HEK293 (cell line): Measurements from ENCODE around the gene NRTN.

ENCODE experiments used
- CTCF ChIA-PET: fragments of 350-600 bp; formaldehyde crosslinking; extraction: SDS; loops from one replicate; lab custom pipeline; 2021; ENCODE audit warnings: antibody characterized with exemption; lab: Yijun Ruan, JAX
- POLR2A ChIA-PET: fragments of 300-600 bp; formaldehyde crosslinking; extraction: SDS; loops from one replicate; lab custom pipeline; 2020; ENCODE audit warnings: antibody characterized with exemption, inconsistent platforms; lab: Yijun Ruan, JAX
- H3K27ac ChIP-seq: fragments of 200-500 bp; sonication (Bioruptor generic); 2 replicates; pipeline ENCODE4 v1.5.1; 2014; ENCODE audit warnings: low read depth, low read length, control low read depth, inconsistent platforms; ENCODE audit errors: extremely low read depth
- H3K36me3 ChIP-seq, 2 experiments: fragments of 200-500 bp in 1 of 2; sonication (Bioruptor generic) in 1 of 2; 1 replicate in 1 of 2; 2 replicates in 1 of 2; pipeline ENCODE4 v1.5.1; 2014 to 2017; ENCODE audit warnings: inconsistent platforms in 2 of 2, low read length in 2 of 2; ENCODE audit not compliant: control insufficient read depth in 2 of 2, insufficient read depth in 1 of 2
- H3K4me1 ChIP-seq: fragments of 200-500 bp; sonication (Bioruptor generic); 2 replicates; pipeline ENCODE4 v1.5.1; 2014; ENCODE audit warnings: mild to moderate bottlenecking, low read length, inconsistent platforms; ENCODE audit not compliant: control insufficient read depth, insufficient read depth
- H3K4me3 ChIP-seq: 2 replicates; pipeline ENCODE4 v1.5.1; 2011; ENCODE audit warnings: low read depth, mild to moderate bottlenecking, control low read depth, low read length, moderate library complexity
- H3K9me3 ChIP-seq: fragments of 200-500 bp; sonication (Bioruptor generic); 2 replicates; pipeline ENCODE4 v1.5.1; 2014; ENCODE audit warnings: low read depth, low read length, inconsistent platforms; ENCODE audit not compliant: control insufficient read depth, insufficient read depth
- HIC1 ChIP-seq: fragments of 450-650 bp; formaldehyde crosslinking; IDR thresholded peaks from 2 replicates; pipeline ENCODE4 v1.5.1; 2016; ENCODE audit warnings: missing biosample characterization, missing genetic modification characterization
- IKZF3 ChIP-seq: fragments of 450-650 bp; IDR thresholded peaks from 2 replicates; pipeline ENCODE4 v1.5.0; 2018; ENCODE audit warnings: missing biosample characterization, mild to moderate bottlenecking, missing genetic modification characterization, moderate library complexity
- RBAK ChIP-seq: fragments of 450-650 bp; formaldehyde crosslinking; IDR thresholded peaks from 2 replicates; pipeline ENCODE4 v1.5.1; 2016; ENCODE audit warnings: missing biosample characterization, missing genetic modification characterization
- SP3 ChIP-seq: fragments of 450-650 bp; formaldehyde crosslinking; IDR thresholded peaks from 2 replicates; pipeline ENCODE4 v1.5.1; 2016; ENCODE audit warnings: missing biosample characterization, missing genetic modification characterization
- ZBTB26 ChIP-seq: fragments of 450-650 bp; formaldehyde crosslinking; optimal IDR thresholded peaks from 2 replicates; pipeline ENCODE3; 2016; ENCODE audit warnings: missing biosample characterization, mild to moderate bottlenecking, missing genetic modification characterization
- ZBTB48 ChIP-seq: fragments of 450-650 bp; formaldehyde crosslinking; IDR thresholded peaks from 2 replicates; pipeline ENCODE4 v1.5.1; 2016; ENCODE audit warnings: missing biosample characterization, missing genetic modification characterization
- ZFP41 ChIP-seq: fragments of 450-650 bp; formaldehyde crosslinking; IDR thresholded peaks from 2 replicates; pipeline ENCODE4 v1.5.1; 2016; ENCODE audit warnings: missing biosample characterization, missing genetic modification characterization, borderline replicate concordance
- ZNF174 ChIP-seq: fragments of 450-650 bp; formaldehyde crosslinking; IDR thresholded peaks from 2 replicates; pipeline ENCODE4 v1.5.0; 2017; ENCODE audit warnings: missing biosample characterization, mild to moderate bottlenecking, missing genetic modification characterization
- ZNF2 ChIP-seq: fragments of 450-650 bp; formaldehyde crosslinking; IDR thresholded peaks from 2 replicates; pipeline ENCODE4 v1.5.1; 2016; ENCODE audit warnings: missing biosample characterization, missing genetic modification characterization
- ZNF266 ChIP-seq: fragments of 450-650 bp; formaldehyde crosslinking; IDR thresholded peaks from 2 replicates; pipeline ENCODE4 v1.5.1; 2016; ENCODE audit warnings: missing biosample characterization, missing genetic modification characterization, low read depth
- ZNF350 ChIP-seq: fragments of 450-650 bp; formaldehyde crosslinking; IDR thresholded peaks from 2 replicates; pipeline ENCODE4 v1.5.0; 2017; ENCODE audit warnings: missing biosample characterization, mild to moderate bottlenecking, missing genetic modification characterization
- ZNF510 ChIP-seq: fragments of 450-650 bp; formaldehyde crosslinking; IDR thresholded peaks from 2 replicates; pipeline ENCODE4 v1.5.1; 2018; ENCODE audit warnings: mild to moderate bottlenecking, missing genetic modification characterization, missing biosample characterization; ENCODE audit not compliant: insufficient replicate concordance
- ZNF529 ChIP-seq: fragments of 450-650 bp; formaldehyde crosslinking; IDR thresholded peaks from 2 replicates; pipeline ENCODE4 v1.5.1; 2017; ENCODE audit warnings: missing genetic modification characterization, missing biosample characterization; ENCODE audit not compliant: insufficient replicate concordance
- ZNF561 ChIP-seq: fragments of 450-650 bp; IDR thresholded peaks from 2 replicates; pipeline ENCODE4 v1.5.1; 2018; ENCODE audit warnings: missing biosample characterization, missing genetic modification characterization, borderline replicate concordance
- ZNF623 ChIP-seq: fragments of 450-650 bp; formaldehyde crosslinking; IDR thresholded peaks from 2 replicates; pipeline ENCODE4 v1.5.1; 2016; ENCODE audit warnings: missing biosample characterization, missing genetic modification characterization
- ZNF664 ChIP-seq: fragments of 450-650 bp; formaldehyde crosslinking; IDR thresholded peaks from 2 replicates; pipeline ENCODE4 v1.5.1; 2016; ENCODE audit warnings: missing biosample characterization, missing genetic modification characterization
- ZNF707 ChIP-seq: fragments of 450-650 bp; formaldehyde crosslinking; IDR thresholded peaks from 2 replicates; pipeline ENCODE4 v1.5.1; 2016; ENCODE audit warnings: missing biosample characterization, missing genetic modification characterization
- ZNF776 ChIP-seq: fragments of 450-650 bp; formaldehyde crosslinking; IDR thresholded peaks from 2 replicates; pipeline ENCODE4 v1.5.0; 2017; ENCODE audit warnings: missing biosample characterization, missing genetic modification characterization, borderline replicate concordance
- TF ChIP-seq, protein P1 (sequence below): fragments of 450-650 bp; formaldehyde crosslinking; IDR thresholded peaks from 2 replicates; pipeline ENCODE4 v1.5.1; 2016; ENCODE audit warnings: missing biosample characterization, missing genetic modification characterization
- TF ChIP-seq, protein P2 (sequence below): fragments of 450-650 bp; IDR thresholded peaks from 2 replicates; pipeline ENCODE4 v1.5.1; 2018; ENCODE audit warnings: missing biosample characterization, mild to moderate bottlenecking, missing genetic modification characterization
- TF ChIP-seq, protein P3 (sequence below): fragments of 450-650 bp; formaldehyde crosslinking; IDR thresholded peaks from 2 replicates; pipeline ENCODE4 v1.5.1; 2016; ENCODE audit warnings: missing biosample characterization, missing genetic modification characterization, borderline replicate concordance
- TF ChIP-seq, protein P4 (sequence below): fragments of 450-650 bp; formaldehyde crosslinking; IDR thresholded peaks from 2 replicates; pipeline ENCODE4; 2016; ENCODE audit warnings: missing biosample characterization, missing genetic modification characterization

NRTN gene

GRCh38 chr19:5822181-5822844 is 17.4 kb downstream of the NRTN start (continued):
- TF ChIP-seq RBAK (tag by site-specific recombination), result no peak
- TF ChIP-seq ZNF707, result no peak
- no peak for TF ChIP-seq ZNF350 (tag by site-specific recombination)
- TF ChIP-seq, protein P1, sequence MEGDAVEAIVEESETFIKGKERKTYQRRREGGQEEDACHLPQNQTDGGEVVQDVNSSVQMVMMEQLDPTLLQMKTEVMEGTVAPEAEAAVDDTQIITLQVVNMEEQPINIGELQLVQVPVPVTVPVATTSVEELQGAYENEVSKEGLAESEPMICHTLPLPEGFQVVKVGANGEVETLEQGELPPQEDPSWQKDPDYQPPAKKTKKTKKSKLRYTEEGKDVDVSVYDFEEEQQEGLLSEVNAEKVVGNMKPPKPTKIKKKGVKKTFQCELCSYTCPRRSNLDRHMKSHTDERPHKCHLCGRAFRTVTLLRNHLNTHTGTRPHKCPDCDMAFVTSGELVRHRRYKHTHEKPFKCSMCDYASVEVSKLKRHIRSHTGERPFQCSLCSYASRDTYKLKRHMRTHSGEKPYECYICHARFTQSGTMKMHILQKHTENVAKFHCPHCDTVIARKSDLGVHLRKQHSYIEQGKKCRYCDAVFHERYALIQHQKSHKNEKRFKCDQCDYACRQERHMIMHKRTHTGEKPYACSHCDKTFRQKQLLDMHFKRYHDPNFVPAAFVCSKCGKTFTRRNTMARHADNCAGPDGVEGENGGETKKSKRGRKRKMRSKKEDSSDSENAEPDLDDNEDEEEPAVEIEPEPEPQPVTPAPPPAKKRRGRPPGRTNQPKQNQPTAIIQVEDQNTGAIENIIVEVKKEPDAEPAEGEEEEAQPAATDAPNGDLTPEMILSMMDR (tag by site-specific recombination), result peak; percentile 23; the same call in 1 of the 2 replicates
- TF ChIP-seq, all 188 proteins: peak for 9

DNA sequence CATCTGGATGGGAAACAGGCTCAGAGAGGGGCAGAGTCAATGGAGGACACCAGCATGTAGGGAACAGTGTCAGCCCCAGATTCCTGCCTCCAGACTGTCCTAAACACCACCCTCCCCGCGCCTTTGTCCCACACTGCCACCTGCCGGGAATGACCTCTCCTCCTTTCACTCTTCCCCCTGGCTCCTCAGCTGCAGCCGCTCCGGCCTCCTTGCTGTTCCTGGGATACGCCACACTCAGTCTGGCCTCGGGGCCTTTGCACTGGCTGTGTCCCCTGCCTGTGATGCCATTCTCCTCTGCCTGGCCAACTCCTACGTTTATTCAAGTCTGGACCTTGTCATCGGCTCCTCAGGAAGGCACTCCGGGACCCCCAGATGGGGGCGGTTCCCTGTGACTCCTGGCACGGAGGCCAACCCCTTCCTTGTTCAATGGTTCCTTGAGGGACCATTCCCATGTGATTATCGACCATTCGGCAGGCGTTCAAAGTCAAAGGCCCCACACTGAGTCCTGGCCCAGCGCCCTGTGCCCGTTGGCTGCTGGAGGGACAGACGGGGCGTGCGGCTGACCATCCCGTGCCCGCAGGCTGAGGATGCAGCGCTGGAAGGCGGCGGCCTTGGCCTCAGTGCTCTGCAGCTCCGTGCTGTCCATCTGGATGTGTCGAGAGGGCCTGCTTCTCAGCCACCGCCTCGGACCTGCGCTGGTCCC is 18.9 kb downstream of the NRTN start:
- Histone ChIP-seq H3K36me3 (no peaks in the 10 kb centered on the region), H3K9me3 (no peaks in the 10 kb centered on the region), H3K27ac (no peak overlapping the region), H3K4me1 (peaks cover 6% of the 10 kb centered on the region), H3K4me3 (no peak overlapping the region)
- ChIA-PET CTCF (interaction anchor here (0.6 to 5.6 kb wide), 9 partner anchors 12 to 160 kb away, joined by 3 to 44 read pairs (median 4); partner anchors contain the start of gene NRTN), POLR2A (interaction anchor here (1.9 kb wide), 1 partner anchor 20 kb away, joined by 5 read pairs; the partner anchor contains the start of gene NRTN)
- peak; percentile 72 for TF ChIP-seq IKZF3 (tag by site-specific recombination)
- TF ChIP-seq, protein P2, sequence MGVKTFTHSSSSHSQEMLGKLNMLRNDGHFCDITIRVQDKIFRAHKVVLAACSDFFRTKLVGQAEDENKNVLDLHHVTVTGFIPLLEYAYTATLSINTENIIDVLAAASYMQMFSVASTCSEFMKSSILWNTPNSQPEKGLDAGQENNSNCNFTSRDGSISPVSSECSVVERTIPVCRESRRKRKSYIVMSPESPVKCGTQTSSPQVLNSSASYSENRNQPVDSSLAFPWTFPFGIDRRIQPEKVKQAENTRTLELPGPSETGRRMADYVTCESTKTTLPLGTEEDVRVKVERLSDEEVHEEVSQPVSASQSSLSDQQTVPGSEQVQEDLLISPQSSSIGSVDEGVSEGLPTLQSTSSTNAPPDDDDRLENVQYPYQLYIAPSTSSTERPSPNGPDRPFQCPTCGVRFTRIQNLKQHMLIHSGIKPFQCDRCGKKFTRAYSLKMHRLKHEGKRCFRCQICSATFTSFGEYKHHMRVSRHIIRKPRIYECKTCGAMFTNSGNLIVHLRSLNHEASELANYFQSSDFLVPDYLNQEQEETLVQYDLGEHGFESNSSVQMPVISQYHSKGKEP (tag by site-specific recombination), result no peak
- TF ChIP-seq, protein P3, sequence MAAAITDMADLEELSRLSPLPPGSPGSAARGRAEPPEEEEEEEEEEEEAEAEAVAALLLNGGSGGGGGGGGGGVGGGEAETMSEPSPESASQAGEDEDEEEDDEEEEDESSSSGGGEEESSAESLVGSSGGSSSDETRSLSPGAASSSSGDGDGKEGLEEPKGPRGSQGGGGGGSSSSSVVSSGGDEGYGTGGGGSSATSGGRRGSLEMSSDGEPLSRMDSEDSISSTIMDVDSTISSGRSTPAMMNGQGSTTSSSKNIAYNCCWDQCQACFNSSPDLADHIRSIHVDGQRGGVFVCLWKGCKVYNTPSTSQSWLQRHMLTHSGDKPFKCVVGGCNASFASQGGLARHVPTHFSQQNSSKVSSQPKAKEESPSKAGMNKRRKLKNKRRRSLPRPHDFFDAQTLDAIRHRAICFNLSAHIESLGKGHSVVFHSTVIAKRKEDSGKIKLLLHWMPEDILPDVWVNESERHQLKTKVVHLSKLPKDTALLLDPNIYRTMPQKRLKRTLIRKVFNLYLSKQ (tag by site-specific recombination), result no peak
- no peak for TF ChIP-seq ZFP41 (tag by site-specific recombination)
- TF ChIP-seq, protein P1 (tag by site-specific recombination), result peak; percentile 87
- TF ChIP-seq SP3 (tag by site-specific recombination), result no peak
- no peak for TF ChIP-seq ZNF266 (tag by site-specific recombination)
- TF ChIP-seq ZNF510 (tag by site-specific recombination), result no peak
- TF ChIP-seq, protein P4, sequence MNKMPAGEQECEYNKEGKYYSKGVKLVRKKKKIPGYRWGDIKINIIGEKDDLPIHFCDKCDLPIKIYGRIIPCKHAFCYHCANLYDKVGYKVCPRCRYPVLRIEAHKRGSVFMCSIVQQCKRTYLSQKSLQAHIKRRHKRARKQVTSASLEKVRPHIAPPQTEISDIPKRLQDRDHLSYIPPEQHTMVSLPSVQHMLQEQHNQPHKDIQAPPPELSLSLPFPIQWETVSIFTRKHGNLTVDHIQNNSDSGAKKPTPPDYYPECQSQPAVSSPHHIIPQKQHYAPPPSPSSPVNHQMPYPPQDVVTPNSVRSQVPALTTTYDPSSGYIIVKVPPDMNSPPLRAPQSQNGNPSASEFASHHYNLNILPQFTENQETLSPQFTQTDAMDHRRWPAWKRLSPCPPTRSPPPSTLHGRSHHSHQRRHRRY, result no peak
- TF ChIP-seq ZNF776 (tag by site-specific recombination), result no peak
- no peak for TF ChIP-seq ZNF529
- TF ChIP-seq HIC1 (tag by site-specific recombination), result peak; percentile 29; the same call in 1 of the 2 replicates
- no peak for TF ChIP-seq ZNF174 (tag by site-specific recombination)
- no peak for TF ChIP-seq ZBTB48
- no peak for TF ChIP-seq ZNF561 (tag by site-specific recombination)
- TF ChIP-seq ZNF2 (tag by site-specific recombination), result peak; percentile 87
- TF ChIP-seq ZBTB26, result no peak
- no peak for TF ChIP-seq ZNF664 (tag by site-specific recombination)
- TF ChIP-seq ZNF623 (tag by site-specific recombination), result peak; percentile 98
